Activated naive CD8-positive, alpha-beta T cell treated with anti-CD3 and anti-CD28 coated beads, Interleukin-2, amount 50 U/mL, for 16 hours (primary cell): Measurements from ENCODE around the gene NCKAP5.

Experiments used
- DNase-seq: peaks from one replicate; pipeline ENCODE4 v3.0.0-alpha.2; 2020; ENCODE audit warnings: low read depth, low spot score

Gene NCKAP5

DNA sequence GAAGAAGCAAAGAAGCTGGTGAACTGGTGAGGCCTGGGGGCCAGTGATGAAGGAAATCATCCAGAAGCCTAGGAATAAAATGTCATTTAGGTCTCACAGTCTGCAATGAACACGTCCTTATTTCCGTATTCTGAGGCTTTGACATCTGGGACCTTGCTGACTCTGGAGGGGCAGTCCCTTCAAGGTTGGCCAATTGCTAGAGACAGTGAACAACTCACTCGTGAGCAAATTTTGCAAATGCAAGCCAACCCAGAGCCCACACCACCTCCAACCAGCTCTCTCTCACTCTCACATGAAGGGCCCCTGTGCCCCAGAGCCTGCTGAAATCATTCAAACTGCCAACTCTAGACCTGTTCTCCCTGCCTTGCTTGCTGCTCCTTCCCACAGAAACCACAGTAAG lies 619.2 kb downstream of the NCKAP5 start:
- DNase-seq, result no peak

DNA sequence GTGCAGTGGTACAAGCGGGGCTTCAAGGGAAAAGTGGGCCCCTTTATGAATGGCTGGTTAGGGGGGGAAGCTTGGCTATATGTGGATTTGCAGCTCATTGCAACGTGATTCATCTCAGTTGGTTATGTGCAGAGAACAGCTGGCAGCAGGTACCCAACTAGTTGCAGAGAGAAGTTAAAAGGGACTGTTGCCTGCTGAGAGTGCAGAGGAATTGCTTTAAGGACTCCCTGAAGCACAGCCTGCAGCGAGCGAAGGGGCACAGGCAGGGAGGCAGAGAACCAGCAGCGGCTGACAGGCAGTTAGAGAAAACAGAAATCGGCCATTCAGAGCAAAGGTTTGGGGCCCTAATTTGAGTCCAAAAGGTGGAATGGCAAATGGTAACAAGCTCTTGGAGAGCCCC lies 620.1 kb downstream of the NCKAP5 start:
- no peak for DNase-seq

DNA sequence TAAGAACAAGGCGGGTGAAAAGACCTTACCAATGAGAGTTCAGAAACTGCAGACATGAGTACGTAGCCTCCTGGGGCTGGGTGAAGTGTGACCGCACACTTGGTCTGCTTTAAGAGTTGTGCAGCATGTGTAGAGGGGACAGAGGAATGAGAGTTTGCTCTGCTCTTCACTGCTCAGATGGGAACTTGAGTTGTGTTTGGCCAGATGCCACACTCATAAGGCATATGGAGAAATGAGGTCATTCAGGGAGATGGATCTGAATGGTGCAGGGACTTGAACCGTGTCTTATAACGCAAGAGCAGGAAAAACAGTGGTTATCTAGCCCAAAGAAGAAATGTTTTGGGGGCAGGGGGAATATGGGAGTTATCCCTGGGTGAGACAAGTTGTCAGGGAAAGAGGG lies 624.4 kb downstream of the NCKAP5 start:
- no peak for DNase-seq

DNA sequence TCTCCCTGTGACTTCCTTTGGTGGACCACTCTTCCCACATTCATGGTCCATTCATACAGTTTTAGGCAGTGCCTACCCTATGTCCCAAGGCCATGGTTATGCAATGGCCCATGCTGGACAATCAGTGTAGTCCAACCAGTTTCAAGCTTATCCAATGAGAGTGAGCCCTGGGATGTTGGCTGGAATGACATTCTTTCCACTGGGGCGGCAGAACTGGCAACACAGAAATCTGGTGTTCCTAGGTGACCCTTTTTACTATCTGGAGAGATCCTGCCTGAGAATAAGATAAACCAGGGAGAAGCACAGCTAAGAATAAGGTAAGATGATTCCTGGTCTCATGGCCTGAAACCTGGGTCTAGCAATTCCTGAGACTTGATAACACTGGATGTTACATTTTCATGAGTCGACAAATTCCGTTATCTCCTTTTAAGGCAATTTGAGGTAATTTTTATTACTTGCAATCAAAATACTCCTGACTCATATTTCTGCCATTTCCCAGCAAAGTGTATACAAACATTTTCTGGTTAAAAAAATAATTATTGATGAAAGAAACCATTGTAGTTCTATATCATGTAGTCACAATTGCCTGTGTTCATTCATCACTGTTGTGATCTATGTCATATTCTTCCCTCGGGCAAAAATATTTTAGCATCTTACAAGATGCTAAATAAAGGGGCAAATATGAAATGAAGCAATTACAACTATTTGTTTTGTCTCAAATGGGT lies 626.8 kb downstream of the NCKAP5 start:
- DNase-seq, result no peak

DNA sequence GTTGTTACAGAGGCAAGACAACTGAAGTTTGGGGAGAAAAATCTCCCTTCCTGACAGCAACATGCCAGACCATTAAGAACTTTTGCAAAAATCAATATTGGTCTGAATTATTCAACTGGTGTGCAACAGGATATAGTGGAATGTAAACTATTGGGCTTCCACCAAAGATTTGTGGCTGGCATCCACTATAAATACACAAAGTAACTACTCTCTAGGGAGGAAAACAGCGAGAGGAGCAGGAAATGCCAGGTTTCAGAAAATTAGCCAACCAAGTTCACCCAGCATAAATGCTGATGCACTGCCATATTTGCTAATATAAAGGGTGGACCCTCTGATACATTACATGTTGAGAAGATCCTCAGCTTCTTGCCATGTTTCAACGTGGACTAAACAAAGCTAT lies 630.6 kb downstream of the NCKAP5 start:
- DNase-seq, result no peak

DNA sequence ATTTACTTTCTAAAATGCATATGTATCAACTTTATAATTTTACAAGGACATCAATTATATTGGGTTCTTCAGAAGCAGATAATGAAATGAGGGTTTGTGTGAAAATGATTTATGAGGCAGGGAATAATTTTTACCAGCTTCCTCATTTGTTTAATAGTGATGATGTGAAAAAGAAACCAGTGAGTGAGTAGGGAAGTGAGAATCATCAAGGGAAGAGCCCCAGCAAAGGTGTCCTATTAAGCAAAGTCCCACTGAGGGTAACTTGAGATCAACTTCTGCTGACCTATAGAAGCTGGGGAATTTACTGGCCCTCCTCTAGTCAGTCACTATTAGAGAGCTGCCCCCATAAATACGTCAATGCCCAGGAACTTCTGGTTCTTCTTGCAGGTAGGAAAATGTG lies 631.5 kb downstream of the NCKAP5 start:
- DNase-seq, result no peak

DNA sequence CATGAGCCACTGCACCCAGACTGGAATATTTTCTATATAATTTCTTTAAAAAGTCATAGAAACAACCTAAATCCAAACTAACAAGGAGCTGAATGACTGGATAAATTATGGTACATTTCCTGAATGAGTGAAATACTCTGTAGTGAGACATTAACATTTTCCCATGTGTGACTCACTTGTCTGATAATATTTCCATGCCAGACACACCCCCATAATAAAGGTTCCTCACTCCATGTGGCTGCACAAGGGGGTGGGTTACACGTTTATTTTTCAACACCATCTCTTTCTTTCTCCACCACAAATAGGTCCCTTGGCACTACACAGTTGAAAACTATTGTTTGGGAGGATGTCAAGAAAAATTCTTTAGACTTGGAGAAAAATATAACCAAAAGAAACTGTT lies 632.0 kb downstream of the NCKAP5 start:
- no peak for DNase-seq

DNA sequence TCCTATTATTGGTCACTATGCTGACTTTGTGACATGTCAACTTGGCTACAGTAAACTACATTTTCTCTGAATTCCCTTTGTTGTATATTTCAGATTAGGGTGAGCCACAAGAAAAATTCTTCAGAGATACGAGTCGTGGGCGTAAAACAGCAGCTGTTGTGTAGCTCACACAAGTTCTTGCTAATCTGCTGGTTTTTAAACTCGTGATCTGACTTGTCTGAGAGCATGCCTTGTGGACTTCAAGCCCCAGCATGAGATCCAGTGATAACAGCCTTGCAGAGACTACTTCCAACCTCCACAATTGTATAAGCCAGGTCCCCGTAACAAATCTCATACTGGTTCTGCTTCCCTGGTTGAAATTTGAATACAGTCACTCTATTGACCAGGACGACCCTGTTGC lies 638.5 kb downstream of the NCKAP5 start:
- no peak for DNase-seq

DNA sequence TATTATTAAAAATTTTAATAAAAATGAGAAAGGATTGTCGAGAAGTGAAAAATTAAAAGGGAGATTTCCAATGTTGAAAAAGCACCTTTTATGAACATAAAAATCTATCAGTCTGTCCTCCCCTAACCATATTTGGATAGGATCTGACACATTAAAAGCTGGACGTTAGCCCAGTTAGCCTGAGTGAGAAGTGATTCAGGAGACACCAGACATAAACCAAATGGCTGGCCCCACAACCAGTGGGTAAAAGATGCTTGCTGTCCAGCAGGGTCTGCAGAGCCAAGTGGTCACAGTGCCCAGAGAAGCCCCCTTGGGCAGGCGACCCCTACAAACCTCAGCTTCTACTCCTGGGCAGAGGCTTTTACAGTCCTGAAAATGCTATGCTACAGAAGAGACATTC lies 644.5 kb downstream of the NCKAP5 start:
- no peak for DNase-seq

DNA sequence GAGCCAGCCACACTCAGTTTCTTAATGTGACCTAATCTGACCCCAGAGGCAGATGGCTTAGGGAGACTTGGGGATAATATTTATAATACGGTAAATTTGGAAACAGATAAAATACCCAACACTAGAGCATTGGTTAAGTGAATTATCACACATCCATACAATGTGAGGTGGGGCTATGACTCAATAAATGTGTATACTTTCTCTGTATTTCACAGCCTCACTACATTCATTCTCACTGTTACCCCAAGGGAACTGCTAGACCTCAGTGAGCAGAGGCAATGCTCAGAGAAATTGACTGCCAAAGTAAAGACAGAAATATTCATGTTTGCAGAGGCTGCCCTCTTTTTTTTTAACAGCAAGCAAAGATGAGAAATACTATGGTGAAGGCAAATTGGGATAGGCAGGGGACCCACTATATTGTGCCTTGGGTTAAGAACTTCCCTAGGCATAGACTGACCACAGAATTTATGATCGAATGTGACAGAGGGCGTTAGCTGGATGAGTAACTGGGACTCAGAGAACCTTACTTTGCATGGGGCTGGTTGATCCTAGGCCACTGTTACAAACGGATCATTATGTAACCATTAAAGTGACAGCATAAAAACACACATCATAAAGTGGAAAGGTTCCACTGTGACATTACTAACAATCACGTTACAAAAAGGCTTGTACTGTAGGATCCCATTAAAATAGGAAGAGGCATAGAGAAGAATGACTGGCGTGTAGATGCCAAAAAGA lies 652.3 kb downstream of the NCKAP5 start:
- DNase-seq, result no peak

DNA sequence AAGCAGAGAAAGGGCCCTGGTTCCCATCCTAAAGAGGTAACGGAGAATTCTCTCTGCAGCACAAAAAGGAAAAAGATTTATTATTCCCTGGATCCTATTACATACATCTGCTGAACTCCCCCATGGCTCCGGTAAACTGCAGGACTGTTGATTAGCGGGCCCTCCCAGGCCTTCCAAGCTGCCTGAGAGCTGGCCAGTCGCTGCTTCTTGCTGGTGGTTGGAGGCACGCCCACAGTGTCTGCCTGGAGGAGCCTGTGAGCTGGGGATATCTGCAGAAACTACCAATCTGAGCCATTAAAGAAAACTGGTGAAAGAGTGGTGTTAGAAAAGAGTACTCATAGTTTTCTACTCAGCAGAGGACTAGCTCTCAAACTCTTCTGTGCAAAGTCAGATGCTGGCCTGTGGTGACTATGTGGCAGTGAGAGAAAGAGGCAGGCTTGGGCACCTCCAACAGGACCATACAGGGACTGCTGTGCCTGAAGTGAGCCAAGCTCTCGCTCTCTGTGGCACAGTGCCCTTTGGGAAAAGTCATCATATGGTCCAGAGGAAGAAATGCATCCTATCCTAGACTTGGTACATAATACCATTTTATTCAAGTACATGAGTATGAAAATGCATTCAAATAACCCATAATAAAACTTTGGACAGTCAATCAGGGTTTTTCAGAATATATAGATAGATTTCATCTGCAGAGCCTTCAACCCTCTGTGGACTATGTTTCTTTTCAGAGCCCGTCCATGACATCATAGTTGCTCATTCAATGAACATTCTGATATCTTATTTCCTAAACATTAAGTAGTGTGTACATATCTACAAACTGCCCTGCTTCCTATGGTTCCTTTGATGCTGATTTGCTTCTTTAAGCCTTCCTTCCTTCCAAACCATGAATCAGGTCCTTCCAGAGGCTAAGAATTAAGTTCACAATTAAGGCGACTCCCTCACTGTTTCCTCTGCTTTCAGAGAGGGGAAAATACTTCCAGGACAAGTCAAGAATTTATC lies 656.2 kb downstream of the NCKAP5 start:
- DNase-seq, result no peak

DNA sequence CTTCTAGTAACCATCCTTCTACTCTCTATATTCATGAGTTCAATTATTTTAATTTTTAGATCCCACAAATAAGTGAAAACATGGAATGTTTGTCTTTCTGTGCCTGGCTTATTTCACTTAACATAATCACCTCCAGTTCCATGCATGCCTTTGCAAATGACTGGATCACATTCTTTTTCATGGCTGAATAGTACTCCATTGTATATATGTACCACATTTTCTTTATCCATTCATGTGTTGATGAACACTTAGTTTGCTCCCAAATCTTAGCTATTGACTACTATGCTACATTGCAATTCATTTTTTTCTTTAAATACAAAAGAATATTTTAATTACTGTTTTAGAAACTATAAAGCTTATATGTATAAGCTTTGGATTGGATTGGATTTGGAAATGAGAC lies 657.8 kb downstream of the NCKAP5 start:
- no peak for DNase-seq

DNA sequence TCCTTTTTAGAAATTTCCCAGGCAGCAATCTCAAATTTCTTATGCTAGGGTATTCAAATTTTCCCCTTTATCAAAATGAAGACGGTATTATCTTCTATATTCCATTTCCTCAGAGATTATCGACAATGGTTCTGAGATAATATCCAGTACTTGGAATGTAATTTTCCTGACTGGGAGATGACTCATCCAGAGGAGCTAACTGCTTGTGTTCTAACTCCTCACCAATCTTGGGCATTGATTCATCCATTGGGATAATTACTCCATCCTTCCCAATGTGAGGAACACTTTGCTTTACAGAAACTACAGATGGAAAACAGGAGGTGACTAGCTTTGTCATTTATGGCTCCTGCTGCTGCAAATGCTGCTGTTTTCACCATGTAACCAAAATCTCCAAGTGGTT lies 658.8 kb downstream of the NCKAP5 start:
- DNase-seq, result no peak

DNA sequence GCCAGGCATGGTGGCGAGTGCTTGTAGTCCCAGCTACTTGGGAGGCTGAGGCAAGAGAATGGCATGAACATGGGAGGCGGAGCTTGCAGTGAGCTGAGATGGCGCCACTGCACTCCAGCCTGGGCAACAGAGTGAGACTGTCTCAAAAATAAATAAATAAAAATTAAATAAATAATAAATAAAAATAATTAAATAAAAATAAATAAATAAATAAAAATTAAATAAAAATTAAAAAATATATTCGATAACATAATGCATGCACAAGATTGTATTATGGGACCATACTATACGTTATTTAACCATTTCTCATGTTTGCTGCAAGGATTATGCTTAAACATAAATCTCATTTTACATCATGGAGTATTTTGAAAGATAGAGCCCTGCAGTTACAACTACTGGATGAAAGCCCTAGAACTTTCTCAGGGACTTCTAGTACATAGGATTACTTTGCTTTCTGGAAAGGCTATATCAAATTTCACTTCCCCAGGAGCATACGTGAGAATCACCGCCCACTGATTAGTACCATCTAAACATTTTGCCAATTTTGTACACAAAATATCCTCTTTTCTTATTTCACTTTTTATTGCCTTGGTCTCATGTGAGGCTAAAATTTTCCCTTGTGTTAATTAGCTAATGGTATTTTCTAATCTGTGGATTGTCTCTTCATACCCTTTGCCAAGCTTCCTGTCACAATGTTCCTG lies 664.0 kb downstream of the NCKAP5 start:
- no peak for DNase-seq

DNA sequence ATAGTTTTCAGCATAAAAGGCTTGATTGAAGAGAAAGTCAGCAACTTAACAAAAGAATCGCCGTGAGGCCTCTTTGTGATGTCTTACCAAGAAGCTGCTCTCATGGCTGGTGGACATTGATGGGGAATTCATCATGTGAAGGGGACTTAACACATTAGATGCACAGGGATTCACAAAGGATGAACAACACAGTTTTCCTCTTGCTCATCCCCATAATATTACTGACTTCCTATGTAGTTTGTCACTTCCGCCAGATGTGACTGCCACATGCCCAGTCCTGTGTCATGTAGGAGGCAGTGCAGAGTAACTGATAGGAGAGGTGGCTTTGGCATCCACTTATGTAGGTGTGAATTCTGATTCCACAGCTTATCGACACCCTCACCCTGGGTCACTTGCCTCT lies 665.6 kb downstream of the NCKAP5 start:
- DNase-seq, result no peak

DNA sequence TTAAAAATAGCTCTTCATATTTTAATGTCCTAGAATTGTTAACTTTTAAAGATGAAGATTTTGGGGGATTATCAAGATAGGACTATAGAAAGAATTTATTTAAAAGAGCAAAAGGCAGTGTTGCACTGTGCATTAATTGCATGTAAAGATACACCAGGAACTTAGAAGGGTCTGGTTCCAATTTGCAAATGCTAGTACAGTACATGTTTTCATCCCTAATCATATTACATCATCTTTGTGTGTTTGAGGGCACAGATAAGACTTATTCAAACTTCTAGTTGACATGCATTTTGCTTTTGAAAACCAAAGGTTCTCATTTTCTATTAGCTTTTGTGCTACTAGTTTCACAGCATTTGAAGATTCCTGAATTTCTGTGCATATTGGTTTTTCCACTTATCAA lies 666.6 kb downstream of the NCKAP5 start:
- no peak for DNase-seq

DNA sequence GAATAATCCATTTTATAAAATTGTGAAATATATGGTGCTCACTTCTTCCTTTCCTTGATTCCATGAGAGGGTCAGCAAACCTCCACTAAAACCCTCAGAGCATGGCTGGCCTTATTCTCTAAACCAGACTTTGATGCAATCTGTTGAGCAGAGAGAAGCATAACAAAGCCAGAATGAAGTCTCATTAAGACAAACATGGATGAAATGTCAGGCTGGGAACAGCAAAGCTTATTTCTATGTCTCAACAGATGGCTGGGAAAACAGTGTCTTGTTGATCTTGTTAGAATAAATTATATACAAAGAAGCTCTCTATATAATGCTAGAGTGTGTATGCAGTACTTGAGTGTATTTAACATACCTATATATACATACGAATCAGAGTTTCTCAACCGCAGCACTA lies 671.2 kb downstream of the NCKAP5 start:
- no peak for DNase-seq

DNA sequence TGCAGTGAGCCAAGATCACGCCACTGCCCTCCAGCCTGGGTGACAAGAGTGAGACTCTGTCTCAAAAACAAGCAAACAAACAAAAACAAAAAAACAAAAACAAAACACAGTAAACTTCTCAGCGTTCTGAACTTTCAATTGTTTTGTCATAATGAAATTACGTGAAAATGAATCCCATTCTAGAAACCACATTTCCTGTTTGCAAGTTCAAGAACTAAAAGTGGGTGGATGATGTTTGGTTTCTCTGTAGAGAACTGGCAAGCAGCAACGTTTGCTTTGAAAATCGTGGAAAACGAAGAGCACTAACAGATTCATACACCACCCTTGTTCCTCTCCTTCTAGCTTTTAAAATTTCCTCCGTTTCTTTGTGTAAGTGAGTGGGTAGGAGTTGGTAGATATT lies 672.2 kb downstream of the NCKAP5 start:
- DNase-seq, result no peak

DNA sequence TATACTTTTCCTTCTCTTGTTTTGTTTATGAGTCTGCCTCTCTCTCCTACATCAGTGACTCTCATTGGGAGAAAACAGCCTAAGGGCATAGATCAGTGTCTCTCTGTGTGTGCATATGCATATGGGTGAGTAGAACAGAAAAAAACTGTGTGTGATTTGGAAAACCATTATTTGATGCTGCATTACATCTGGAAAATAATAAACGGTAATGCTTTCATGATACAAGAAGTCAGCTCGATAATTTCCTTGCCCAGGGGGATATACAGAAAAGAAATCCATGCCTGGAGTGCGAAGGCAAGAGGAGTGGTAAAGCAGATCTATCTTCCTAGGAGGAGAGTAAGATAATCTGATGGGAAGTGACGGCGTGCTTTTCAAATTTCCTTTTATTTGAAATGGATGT lies 676.8 kb downstream of the NCKAP5 start:
- DNase-seq, result no peak

DNA sequence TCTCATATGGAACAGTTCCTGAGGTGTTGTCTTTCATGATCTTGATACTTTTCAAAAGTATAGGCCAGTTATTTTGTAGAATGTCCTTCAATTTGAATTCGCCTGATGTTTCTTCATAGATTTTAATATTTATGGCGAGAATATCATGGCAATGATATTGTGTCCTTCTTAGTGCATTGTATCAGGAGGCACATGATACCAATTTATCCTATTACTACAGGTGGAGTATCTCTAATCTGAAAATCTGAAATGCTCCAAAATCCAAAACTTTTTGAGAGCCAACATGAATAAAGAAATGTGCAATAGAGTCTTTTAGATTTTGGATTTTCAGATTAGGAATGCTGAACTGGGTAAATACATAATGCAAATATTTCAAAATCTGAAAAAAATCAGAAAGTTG lies 681.7 kb downstream of the NCKAP5 start:
- DNase-seq, result no peak

DNA sequence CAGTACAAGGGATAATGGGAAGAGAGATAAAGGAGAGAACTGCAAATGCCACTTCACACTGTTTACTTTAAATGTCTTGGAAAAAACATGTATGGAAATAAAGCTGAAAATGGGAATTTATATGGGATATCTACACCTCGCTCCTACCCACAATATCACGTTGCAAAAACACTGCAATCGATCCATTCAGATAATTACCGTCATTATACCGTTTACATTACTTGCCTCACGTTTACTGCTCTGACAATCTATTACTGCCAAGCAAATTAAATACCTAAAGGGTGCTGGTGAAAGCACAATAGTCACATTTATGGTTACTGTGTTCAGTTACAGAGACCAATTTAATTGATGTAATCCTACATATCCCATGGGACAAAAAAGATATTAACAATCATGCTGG lies 683.6 kb downstream of the NCKAP5 start:
- no peak for DNase-seq

DNA sequence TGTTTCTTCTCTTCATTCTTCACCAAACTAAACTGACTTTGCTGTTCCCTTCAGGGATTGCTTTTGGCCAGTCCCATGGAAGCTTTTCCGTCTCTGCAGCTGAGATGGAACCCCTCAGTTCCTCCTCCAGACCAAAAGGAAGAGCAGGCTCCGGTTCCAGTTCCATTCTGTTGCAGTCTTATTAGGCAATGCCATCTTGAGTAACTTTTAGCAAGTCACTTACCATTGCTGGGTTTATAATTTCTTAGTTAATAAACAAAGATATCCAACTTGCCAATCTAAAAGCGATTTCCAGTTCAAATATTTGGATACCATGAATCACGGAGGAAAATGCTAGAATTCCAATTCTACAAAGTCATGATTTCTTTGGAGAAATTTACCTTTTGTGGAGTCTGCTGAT lies 684.0 kb downstream of the NCKAP5 start:
- no peak for DNase-seq
